IMR-90 (cell line): ENCODE measurements around the gene HDAC9.

Source experiments
- CHD1 ChIP-seq: IDR thresholded peaks from 2 replicates; pipeline ENCODE4 v1.6.1; 2012; ENCODE audit warnings: low read depth, low read length, improper control_type of control experiment
- ELK1 ChIP-seq: fragments of 150-350 bp; IDR thresholded peaks from 2 replicates; pipeline ENCODE4 v1.6.1; 2016; ENCODE audit warnings: low read depth, mild to moderate bottlenecking, low read length, moderate library complexity, borderline replicate concordance
- FOS ChIP-seq: fragments of 150-350 bp; IDR thresholded peaks from 2 replicates; pipeline ENCODE4 v1.6.1; 2016; ENCODE audit warnings: low read depth, low read length
- MAFK ChIP-seq: IDR thresholded peaks from 2 replicates; pipeline ENCODE4 v1.6.1; 2012; ENCODE audit warnings: low read depth, low read length, improper control_type of control experiment
- MXI1 ChIP-seq: IDR thresholded peaks from 2 replicates; pipeline ENCODE4 v1.6.1; 2012; ENCODE audit warnings: low read depth, mild to moderate bottlenecking, low read length, moderate library complexity, borderline replicate concordance
- NFE2L2 ChIP-seq: fragments of 150-350 bp; IDR thresholded peaks from 2 replicates; pipeline ENCODE4 v1.6.1; 2016; ENCODE audit warnings: low read depth, mild to moderate bottlenecking, low read length
- POLR2A ChIP-seq: IDR thresholded peaks from 2 replicates; pipeline ENCODE4 v1.6.1; 2012; ENCODE audit warnings: mild to moderate bottlenecking, low read depth, low read length
- RAD21 ChIP-seq: IDR thresholded peaks from 2 replicates; pipeline ENCODE4 v1.6.1; 2012; ENCODE audit warnings: low read length, improper control_type of control experiment
- RFX5 ChIP-seq: IDR thresholded peaks from 2 replicates; pipeline ENCODE4 v1.8.0; 2012; ENCODE audit warnings: low read depth, mild to moderate bottlenecking, low read length, moderate library complexity
- SMC3 ChIP-seq: fragments of 150-350 bp; IDR thresholded peaks from 2 replicates; pipeline ENCODE4 v1.6.1; 2016; ENCODE audit warnings: low read depth, mild to moderate bottlenecking, antibody characterized with exemption, low read length, moderate library complexity
- TF ChIP-seq, protein P1 (sequence below): conservative IDR thresholded peaks from 2 replicates; pipeline ENCODE4 v1.5.1; 2012; ENCODE audit warnings: mild to moderate bottlenecking, low read depth, low read length, improper control_type of control experiment
- TF ChIP-seq, protein P2 (sequence below): fragments of 150-350 bp; IDR thresholded peaks from 2 replicates; pipeline ENCODE4 v1.6.1; 2017; ENCODE audit warnings: mild to moderate bottlenecking, antibody characterized with exemption, low read length, low read depth

DNA sequence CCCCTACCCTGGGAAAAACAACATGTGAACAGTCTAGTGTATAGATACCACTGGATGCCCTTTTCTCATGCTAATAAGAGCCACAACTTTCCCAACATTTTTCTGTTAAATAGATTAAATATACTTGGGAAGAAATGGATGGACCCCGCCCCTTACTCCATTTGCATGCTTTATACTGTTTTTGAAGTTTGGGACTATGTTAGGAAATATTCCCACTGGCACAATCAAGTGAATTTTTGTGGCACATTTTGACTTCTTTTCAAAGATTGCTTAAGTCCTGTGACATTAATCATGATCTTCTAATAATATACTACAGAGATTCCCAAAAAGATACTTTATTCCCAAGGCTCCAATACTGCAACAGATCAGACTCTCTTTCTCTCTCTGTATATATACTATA, 405.3 kb downstream of the HDAC9 start:
- TF ChIP-seq, protein P1, sequence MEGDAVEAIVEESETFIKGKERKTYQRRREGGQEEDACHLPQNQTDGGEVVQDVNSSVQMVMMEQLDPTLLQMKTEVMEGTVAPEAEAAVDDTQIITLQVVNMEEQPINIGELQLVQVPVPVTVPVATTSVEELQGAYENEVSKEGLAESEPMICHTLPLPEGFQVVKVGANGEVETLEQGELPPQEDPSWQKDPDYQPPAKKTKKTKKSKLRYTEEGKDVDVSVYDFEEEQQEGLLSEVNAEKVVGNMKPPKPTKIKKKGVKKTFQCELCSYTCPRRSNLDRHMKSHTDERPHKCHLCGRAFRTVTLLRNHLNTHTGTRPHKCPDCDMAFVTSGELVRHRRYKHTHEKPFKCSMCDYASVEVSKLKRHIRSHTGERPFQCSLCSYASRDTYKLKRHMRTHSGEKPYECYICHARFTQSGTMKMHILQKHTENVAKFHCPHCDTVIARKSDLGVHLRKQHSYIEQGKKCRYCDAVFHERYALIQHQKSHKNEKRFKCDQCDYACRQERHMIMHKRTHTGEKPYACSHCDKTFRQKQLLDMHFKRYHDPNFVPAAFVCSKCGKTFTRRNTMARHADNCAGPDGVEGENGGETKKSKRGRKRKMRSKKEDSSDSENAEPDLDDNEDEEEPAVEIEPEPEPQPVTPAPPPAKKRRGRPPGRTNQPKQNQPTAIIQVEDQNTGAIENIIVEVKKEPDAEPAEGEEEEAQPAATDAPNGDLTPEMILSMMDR = no peak
- TF ChIP-seq RFX5 = no peak
- TF ChIP-seq POLR2A = no peak
- TF ChIP-seq MXI1 = no peak
- TF ChIP-seq ELK1 = no peak
- no peak for TF ChIP-seq RAD21
- TF ChIP-seq, protein P2, sequence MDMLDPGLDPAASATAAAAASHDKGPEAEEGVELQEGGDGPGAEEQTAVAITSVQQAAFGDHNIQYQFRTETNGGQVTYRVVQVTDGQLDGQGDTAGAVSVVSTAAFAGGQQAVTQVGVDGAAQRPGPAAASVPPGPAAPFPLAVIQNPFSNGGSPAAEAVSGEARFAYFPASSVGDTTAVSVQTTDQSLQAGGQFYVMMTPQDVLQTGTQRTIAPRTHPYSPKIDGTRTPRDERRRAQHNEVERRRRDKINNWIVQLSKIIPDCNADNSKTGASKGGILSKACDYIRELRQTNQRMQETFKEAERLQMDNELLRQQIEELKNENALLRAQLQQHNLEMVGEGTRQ = no peak
- no peak for TF ChIP-seq MAFK
- no peak for TF ChIP-seq CHD1
- no peak for TF ChIP-seq SMC3
- TF ChIP-seq FOS = no peak
- no peak for TF ChIP-seq NFE2L2
